C4-2B (cell line): ENCODE results near the gene PKD2L2.

Source experiments
- ZFX ChIP-seq: fragments of 450-650 bp; IDR thresholded peaks from 2 replicates; pipeline ENCODE4 v1.6.1; 2017
- TF ChIP-seq, protein P1 (sequence below): fragments of 450-650 bp; conservative IDR thresholded peaks from 2 replicates; pipeline ENCODE4 v1.5.1; 2017; ENCODE audit warnings: mild to moderate bottlenecking

DNA sequence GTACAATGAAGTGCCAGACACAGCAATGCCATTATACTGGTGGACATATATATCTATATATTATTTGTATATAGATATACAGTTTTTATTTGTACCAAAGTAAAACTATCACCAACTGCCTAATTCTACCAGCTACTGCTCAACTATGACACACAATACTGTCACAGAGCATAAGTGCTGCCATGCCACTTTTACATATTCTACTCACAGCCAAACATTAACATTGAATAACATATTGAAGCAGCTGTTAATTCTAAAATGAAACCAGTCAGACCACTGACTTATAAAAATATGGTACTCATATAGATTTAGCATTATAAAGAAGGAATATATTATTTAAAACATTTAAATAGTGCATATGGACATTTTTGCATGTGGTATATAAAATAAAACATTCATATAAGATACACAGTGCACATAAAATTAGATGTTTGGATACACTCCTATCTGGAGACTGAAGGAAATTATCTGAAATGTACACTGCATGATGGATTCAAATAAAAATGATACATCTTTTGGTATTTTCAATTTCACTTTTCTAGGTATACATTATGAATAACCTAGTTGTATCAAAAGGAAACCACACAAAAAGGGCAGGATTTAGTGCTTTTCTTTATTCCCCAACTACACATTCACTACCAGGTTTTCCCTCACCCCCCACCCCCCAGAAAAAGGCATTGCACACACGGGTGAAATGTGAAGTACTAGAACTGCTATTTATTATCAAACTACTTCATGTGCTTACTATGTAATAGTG, 48.9 kb downstream of the PKD2L2 start:
- TF ChIP-seq, protein P1, sequence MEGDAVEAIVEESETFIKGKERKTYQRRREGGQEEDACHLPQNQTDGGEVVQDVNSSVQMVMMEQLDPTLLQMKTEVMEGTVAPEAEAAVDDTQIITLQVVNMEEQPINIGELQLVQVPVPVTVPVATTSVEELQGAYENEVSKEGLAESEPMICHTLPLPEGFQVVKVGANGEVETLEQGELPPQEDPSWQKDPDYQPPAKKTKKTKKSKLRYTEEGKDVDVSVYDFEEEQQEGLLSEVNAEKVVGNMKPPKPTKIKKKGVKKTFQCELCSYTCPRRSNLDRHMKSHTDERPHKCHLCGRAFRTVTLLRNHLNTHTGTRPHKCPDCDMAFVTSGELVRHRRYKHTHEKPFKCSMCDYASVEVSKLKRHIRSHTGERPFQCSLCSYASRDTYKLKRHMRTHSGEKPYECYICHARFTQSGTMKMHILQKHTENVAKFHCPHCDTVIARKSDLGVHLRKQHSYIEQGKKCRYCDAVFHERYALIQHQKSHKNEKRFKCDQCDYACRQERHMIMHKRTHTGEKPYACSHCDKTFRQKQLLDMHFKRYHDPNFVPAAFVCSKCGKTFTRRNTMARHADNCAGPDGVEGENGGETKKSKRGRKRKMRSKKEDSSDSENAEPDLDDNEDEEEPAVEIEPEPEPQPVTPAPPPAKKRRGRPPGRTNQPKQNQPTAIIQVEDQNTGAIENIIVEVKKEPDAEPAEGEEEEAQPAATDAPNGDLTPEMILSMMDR, result no peak
- no peak for TF ChIP-seq ZFX
